RWPE1 (cell line): ENCODE measurements around the gene PDE3B.
A peak's percentile ranks its signal among the peaks of the same experiment; 100 is the strongest.

Experiments
- CTCF ChIA-PET: fragments of 350-600 bp; sonication (Branson Sonifier 250); formaldehyde crosslinking; extraction: SDS; loops from one replicate; lab custom pipeline; 2021; lab: Yijun Ruan, JAX
- POLR2A ChIA-PET: fragments of 400-600 bp; formaldehyde crosslinking; extraction: SDS; loops from one replicate; lab custom pipeline; 2020; ENCODE audit warnings: antibody characterized with exemption; ENCODE audit not compliant: low non-redundant PET; lab: Yijun Ruan, JAX
- DNase-seq: peaks from one replicate; pipeline ENCODE4 v3.0.0; 2012; ENCODE audit warnings: low spot score
- H3K27ac ChIP-seq: fragments of 450-650 bp; 2 replicates; pipeline ENCODE4 v1.5.1; 2017
- TF ChIP-seq, protein P1 (sequence below): fragments of 450-650 bp; conservative IDR thresholded peaks from 2 replicates; pipeline ENCODE4 v1.5.1; 2017; ENCODE audit warnings: low read depth, mild to moderate bottlenecking

The PDE3B gene

GRCh38 chr11:14907411-14908213 is 264.0 kb downstream of the PDE3B start:
- ChIA-PET POLR2A (no interaction called here), CTCF (interaction anchor here (0.6 to 3.2 kb wide), 22 partner anchors 12 to 1700 kb away, joined by 3 to 18 read pairs (median 4); partner anchors contain the start of gene CALCB)
- TF ChIP-seq, protein P1, sequence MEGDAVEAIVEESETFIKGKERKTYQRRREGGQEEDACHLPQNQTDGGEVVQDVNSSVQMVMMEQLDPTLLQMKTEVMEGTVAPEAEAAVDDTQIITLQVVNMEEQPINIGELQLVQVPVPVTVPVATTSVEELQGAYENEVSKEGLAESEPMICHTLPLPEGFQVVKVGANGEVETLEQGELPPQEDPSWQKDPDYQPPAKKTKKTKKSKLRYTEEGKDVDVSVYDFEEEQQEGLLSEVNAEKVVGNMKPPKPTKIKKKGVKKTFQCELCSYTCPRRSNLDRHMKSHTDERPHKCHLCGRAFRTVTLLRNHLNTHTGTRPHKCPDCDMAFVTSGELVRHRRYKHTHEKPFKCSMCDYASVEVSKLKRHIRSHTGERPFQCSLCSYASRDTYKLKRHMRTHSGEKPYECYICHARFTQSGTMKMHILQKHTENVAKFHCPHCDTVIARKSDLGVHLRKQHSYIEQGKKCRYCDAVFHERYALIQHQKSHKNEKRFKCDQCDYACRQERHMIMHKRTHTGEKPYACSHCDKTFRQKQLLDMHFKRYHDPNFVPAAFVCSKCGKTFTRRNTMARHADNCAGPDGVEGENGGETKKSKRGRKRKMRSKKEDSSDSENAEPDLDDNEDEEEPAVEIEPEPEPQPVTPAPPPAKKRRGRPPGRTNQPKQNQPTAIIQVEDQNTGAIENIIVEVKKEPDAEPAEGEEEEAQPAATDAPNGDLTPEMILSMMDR = no peak
- DNase-seq = no peak
- H3K27ac ChIP-seq = no peak overlapping the region

- no peak overlapping the region for H3K27ac ChIP-seq
- TF ChIP-seq, protein P1 = peak; percentile 74
- POLR2A ChIA-PET = no interaction called here
- CTCF ChIA-PET = interaction anchor here (0.6 to 3.2 kb wide), 25 partner anchors 11 to 1699 kb away, joined by 3 to 18 read pairs (median 4); partner anchors contain the start of genes CALCB and CYP2R1
- peak; percentile 48 for DNase-seq
Measured at GRCh38 chr11:14908214-14908880, 264.7 kb downstream of the PDE3B start.

DNA sequence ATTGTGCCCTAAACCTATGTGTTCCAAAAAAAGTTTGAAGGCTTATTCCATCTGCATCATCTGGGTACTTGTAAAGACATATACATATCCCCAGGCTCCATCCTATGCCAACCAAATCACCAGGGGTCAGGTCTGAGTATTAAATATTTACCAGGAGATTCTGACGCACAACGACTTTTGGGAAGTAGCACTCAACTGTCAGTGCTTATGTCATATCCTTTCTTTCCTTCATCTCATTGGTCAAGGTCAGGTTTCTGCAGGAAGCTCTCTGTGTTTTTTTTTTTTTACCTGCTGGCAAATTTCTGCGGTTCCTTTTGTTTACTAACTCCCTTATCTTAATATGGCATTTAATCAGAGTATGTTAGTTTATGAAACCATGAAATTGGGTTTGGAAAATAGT is 270.9 kb downstream of the PDE3B start:
- TF ChIP-seq, protein P1 = no peak
- DNase-seq = no peak
- H3K27ac ChIP-seq = no peak overlapping the region
- CTCF ChIA-PET = no interaction called here
- POLR2A ChIA-PET = no interaction called here

DNA sequence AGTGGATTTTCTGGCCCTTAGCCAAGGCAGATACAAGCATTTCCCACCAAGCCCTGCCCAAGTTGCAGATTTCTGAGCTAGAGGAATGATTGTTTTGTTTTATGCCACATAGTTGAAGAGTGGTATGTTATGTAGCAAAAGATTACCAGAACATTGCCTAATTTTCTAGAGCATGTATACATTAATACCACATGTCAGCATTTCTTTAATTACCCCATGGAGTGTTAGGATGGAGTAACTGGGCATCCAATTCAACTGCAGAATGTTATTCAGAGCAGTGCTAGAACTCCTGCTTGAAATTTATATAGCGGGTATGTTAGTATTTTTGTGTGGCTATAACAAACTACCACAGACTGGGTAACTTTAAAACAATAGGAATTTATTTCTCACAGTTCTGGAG is 272.8 kb downstream of the PDE3B start:
- POLR2A ChIA-PET = no interaction called here
- TF ChIP-seq, protein P1 = no peak
- CTCF ChIA-PET = interaction anchor here (1.2 kb wide), 1 partner anchor 159 kb away, joined by 3 read pairs; no protein-coding TSS in a partner anchor
- no peak for DNase-seq
- H3K27ac ChIP-seq = no peak overlapping the region
